ENCODE results near the gene SRP14. TPM values are rescaled to one million over a fixed set of nuclear protein-coding genes. Genes with fewer than 3 reads are reported as not detected.

The SRP14 gene
- total RNA-seq, 4 donors from 2014 or later, result 142 to 485 (median 230) TPM

- H3K9me3 ChIP-seq, result no peaks in the 10 kb centered on the region
- no peaks in the 10 kb centered on the region for H3K27me3 ChIP-seq
- TF ChIP-seq CTCF (IDR thresholded peaks at IDR 0.05) (no peak), POLR2A (IDR thresholded peaks at IDR 0.05) (no peak)
- H3K4me3 ChIP-seq, result no peak overlapping the region
- peak overlapping the region in 1 of 2 donors; percentile 63 for H3K27ac ChIP-seq
- H3K36me3 ChIP-seq, result no peaks in the 10 kb centered on the region
- no peak for DNase-seq
- intact Hi-C loops (cut with DNase I; ENCODE audit: low total_unique reads), result no loop called here
- H3K4me1 ChIP-seq, result peaks cover 6 to 11% of the 10 kb centered on the region in 2 donors
Measured at GRCh38 chr15:40048926-40049475, 10.0 kb upstream of the SRP14 start.

- peaks cover 6 to 11% of the 10 kb centered on the region in 2 donors for H3K4me1 ChIP-seq
- intact Hi-C loops (cut with DNase I; ENCODE audit: low total_unique reads), result no loop called here
- H3K27ac ChIP-seq, result peak overlapping the region; percentile 51 to 63
- H3K9me3 ChIP-seq, result no peaks in the 10 kb centered on the region
- TF ChIP-seq CTCF (IDR thresholded peaks at IDR 0.05) (no peak), POLR2A (IDR thresholded peaks at IDR 0.05) (no peak)
- no peak for DNase-seq
- no peak overlapping the region for H3K4me3 ChIP-seq
- H3K36me3 ChIP-seq, result no peaks in the 10 kb centered on the region
- H3K27me3 ChIP-seq, result no peaks in the 10 kb centered on the region
Measured at GRCh38 chr15:40048211-40048792, 9.3 kb upstream of the SRP14 start.

- Histone ChIP-seq H3K4me1 (peaks cover 6 to 11% of the 10 kb centered on the region in 2 donors), H3K27ac (peak overlapping the region; percentile 51 to 63), H3K27me3 (no peaks in the 10 kb centered on the region), H3K4me3 (no peak overlapping the region), H3K36me3 (no peaks in the 10 kb centered on the region), H3K9me3 (no peaks in the 10 kb centered on the region)
- DNase-seq, result peak in 1 of 2 donors; percentile 60
- TF ChIP-seq POLR2A (IDR thresholded peaks at IDR 0.05) (no peak), CTCF (IDR thresholded peaks at IDR 0.05) (no peak)
- intact Hi-C loops (cut with DNase I; ENCODE audit: low total_unique reads), result no loop called here
Measured at GRCh38 chr15:40047415-40048210, 8.6 kb upstream of the SRP14 start.

- Histone ChIP-seq H3K27me3 (no peaks in the 10 kb centered on the region), H3K36me3 (no peaks in the 10 kb centered on the region), H3K4me1 (peaks cover 6 to 11% of the 10 kb centered on the region in 2 donors), H3K27ac (peak overlapping the region; percentile 51 to 63), H3K9me3 (no peaks in the 10 kb centered on the region), H3K4me3 (no peak overlapping the region)
- DNase-seq, result no peak
- intact Hi-C loops (cut with DNase I; ENCODE audit: low total_unique reads), result no loop called here
- no peak for TF ChIP-seq CTCF (IDR thresholded peaks at IDR 0.05)
Measured at GRCh38 chr15:40046721-40047414, 7.9 kb upstream of the SRP14 start.
